Measurements from ENCODE around the gene GBA2.

Gene GBA2

DNA sequence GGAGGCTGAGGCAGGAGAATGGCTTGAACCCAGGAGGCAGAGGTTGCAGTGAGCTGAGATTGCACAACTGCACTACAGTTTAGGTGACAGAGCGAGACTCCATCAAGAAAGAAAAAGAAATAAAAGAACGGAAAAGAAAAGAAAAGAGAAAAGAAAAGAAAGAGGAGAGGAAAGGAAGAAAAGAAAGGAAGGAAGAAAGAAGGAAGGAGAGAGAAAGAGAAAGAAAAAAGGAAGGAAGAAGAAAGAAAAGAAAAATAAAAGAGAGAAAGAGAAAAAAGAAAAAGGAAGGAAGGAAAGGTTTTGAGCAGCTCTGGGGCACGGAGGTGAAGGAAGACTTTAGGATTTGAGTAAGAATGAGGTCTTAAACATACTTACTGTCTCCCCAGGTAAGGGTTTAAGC is 35.5 kb downstream of the GBA2 start:
- no peak for DNase-seq

GRCh38 chr9:35712762-35713400 is 36.1 kb downstream of the GBA2 start:
- DNase-seq, result no peak

GRCh38 chr9:35711501-35712428 is 37.3 kb downstream of the GBA2 start:
- DNase-seq, result no peak

GRCh38 chr9:35710818-35711500 is 38.1 kb downstream of the GBA2 start:
- DNase-seq, result no peak

DNA sequence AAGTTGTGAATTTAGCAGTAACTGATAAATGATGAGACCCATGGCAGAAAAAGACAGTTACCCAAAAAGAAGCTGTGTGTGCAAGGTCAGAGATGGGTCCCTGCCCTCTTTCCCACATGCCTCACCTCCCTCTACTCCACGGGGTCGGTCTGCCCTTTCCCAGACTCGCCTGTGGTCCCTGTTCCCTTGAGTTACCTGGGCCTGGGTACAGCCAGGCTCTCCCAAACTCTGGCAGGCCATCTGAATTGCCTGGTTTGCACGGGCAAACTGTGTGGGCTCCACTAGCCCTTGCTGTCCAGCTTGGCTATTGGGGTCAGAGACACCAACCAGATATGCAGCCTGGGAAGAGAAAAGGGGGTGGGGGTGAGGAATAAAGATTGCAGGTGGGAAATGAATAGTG is 40.9 kb downstream of the GBA2 start:
- no peak for DNase-seq

DNA sequence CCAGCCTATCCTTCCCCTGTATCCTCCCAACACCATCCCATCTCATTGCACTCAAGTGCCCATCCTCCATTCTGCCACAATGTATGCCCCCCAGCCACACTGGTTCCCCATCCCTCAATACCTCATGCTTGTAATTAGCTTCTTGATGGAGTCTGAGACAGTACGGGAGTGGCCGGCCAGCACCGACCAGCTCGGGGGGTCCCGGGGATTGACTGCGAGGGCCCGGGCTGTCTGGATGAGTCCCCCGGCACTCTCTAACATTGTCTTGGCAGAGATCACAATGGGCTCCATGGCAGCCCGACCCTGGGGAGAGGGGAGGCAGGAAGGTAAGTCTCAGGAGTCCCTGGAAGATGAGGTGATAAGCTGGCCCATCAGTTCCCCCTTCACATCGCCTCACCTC is 42.1 kb downstream of the GBA2 start:
- DNase-seq, result no peak

GRCh38 chr9:35705836-35706430 is 43.1 kb downstream of the GBA2 start:
- DNase-seq, result no peak

DNA sequence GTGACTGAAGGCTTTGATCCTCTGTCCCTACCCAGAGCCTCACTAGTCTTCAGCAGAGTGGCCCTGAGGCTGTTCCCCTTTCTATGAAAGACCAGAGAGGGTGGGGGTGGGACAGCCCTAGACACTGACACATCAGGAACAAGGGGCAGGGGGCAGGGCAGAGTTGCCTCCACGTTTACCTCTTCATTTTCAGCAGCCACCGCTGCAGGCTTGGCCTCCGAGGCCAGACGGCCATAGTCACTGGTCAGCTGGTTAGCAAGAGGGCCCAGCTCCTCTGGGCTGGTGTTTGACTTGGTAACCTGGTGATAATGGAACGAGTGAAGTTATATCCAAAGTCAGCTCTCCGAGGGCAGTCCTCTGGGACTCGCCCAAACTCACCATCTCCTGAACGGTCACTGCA is 43.7 kb downstream of the GBA2 start:
- no peak for DNase-seq

DNA sequence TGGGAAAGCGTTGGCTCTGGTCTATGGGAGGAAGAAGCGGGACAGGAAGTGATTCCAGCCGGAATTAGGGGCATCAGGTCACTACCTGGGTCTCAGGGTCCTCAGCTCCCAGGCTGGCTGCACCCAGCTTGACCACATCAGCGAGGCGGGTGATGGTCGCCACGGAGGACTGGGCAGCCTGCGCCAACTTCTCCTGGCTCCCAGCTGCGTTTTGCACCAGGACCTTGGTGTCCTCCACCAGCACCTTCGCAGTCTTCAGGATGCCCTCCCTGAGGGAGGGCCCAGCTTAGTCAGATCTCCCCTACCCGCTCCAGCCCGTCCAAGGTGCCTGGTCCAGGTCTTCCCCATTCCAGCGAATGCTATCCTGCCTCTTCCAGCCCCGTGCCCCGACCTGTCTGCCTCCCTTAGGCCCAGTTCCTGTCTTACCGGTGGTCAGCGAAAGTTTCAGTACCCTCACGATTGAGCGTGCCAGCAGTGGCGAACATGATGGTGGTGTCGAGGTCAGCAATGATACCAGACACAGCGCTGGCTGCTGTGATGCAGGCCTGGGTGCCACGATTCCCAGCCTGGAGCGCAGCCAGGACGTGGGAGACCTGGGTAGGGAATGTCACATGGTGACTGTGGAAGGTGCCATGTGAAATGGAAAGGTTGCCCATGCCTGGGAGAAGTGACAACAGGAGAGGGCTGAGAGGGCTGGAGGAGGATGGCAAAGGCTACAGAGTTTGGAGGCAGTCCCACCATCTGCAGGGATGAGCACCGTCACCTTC is 44.9 kb downstream of the GBA2 start:
- DNase-seq, result no peak

- DNase-seq, result no peak
Observed at GRCh38 chr9:35702696-35703095, 46.3 kb downstream of the GBA2 start.

- no peak for DNase-seq
Observed at GRCh38 chr9:35700942-35701341, 48.1 kb downstream of the GBA2 start.

DNA sequence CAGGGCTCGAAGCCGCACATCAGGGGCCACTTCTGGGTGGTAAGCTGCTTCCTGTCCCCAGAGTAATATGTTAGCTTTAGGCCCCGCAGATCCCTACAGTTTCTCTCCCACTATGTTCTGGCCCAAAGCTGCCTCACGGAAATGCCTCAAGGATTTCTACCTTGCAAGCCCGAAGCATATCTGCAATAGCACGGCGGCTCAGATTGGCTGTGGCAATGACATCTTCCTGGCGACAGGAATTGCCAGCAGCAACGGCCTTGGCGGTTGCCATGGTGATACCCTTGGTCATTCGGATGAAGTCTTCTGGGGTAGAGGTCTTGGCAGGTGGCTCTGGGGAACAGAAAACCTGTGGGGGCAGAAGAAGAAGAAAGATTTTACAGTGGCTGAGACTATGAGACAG is 49.0 kb downstream of the GBA2 start:
- no peak for DNase-seq

GRCh38 chr9:35698231-35698630 is 50.8 kb downstream of the GBA2 start:
- no peak for DNase-seq

- DNase-seq, result no peak
Observed at GRCh38 chr9:35697486-35697885, 51.5 kb downstream of the GBA2 start.

- no peak for DNase-seq
Observed at GRCh38 chr9:35696520-35697215, 52.4 kb downstream of the GBA2 start.

DNA sequence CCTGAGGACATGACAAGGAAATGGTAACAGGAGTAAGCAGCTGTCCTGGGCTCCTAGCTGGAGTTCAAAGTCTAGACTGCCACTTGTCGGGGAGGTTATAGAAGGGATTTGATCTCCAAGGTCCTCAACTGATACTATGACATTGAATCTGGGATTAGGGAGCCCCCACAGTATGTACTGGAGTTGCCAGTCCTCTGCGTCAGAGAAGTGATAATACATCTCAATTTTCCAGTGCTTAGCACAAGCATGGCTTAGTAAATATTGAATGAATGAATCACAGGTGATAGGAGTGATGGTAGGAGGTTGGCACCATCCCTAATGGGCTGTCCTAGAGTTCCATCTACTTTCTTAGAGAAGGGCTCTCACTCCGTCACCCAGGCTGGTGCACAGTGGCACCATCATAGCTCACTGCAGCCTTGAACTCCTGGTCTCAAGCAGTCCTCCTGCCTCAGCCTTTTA is 53.1 kb downstream of the GBA2 start:
- no peak for DNase-seq

DNA sequence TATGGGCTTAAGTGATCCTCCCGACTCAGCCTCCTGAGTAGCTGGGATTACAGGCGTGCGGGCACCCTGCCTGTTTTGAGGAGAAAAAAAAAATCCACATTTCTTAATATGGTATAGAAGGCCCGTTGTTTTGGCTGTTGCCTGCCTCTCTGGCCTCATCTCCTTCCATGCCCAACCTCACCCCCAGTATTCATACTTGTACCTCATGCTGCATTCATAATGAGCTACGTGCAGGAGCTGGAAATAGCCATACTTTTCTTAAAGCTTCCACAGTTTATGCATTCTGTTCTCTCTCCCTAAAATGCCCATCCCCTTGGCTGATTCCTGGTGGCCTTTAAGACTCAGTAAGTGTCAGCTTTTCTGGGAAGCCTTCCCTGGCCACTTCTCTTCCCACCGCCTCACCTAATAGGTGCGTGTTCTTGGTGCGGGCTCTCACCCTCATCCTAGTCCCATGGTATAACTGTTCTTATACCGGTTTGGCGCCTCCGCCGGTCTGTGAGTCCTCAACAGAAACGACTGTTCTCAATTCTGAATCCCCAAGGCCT is 57.2 kb downstream of the GBA2 start:
- no peak for DNase-seq

DNA sequence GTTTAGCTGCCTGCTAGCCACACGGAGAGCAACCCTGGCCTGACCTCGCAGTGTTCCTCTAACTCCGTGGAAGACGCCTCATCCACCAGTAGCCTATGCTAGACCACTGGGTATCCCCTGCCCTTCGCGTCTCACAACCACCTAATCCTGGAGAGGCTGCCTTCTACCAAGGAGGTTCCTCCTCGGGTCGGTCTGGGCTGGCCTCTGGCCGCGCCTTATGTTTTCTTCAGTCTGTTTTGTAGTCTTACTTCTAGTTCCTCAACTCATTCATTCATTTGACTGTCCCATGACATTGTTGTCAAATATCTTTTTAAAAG is 57.7 kb downstream of the GBA2 start:
- DNase-seq, result no peak

DNA sequence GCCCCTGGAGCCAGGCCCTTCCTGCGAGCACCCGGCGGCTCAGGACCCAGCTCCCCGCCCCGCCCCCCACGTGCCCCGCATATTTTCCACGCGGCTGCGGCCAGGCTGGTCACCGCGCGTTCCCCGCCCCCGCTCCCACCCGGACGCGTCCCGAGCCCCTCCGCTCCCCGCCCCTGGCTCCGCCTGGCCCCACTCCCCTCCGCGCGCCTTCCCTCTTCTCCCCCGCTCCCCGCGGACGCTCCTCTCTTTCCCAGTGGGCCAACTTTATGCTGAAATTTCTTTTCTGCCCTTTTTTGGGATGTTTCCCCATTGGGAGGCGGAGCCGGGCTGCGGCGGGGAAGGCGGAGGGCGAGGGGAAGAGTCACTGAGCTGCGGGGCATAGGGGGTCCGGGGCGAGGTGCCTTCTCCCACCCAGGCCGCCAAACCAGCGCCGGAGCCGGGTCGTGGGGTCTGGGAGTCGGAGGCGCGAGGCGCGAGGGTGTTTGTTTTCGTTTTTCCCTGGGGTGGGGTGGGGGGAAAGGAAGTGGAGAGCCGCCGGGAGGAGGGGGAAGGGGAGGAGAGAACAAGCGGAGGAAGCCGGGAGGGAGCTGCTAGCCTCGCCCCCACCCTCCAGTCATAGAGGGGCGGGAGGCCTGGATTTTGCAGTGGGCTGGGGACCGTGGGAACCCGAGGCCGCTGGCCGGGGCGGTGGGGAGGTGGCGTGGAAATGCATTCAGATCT is 58.3 kb downstream of the GBA2 start:
- no peak for DNase-seq

DNA sequence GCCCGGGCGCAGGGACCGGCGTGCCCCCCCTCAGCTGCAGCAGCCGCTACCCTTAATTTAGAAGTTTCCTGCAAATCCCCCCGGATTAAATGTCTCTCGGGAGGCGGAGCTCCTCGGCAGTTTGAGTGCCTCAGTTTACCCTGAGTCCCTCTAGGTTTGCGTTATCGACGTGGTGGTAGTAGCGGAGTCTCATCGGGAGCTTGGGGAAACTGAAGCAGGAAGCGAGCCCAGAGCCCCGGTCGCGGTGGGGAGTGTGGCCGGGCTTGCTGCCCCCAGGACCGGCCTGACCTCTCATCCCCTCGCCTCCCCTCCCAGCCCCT is 58.8 kb downstream of the GBA2 start:
- DNase-seq, result no peak

All from GOT3 (cell line).